Psoas muscle (tissue), 8 donors: ENCODE measurements around the gene MICU1. TPM values are rescaled to one million over a fixed set of nuclear protein-coding genes. Genes with fewer than 3 reads are reported as not detected.

Source experiments
- ATAC-seq, 4 donors: fragments of 200-7000 bp; cut with Tn5 transposase; one replicate each; pipeline ENCODE4 v1.9.1; 2020; ENCODE audit warnings: moderate library complexity in 3 of 4, mild to moderate bottlenecking in 2 of 4
- DNase-seq, 2 donors: peaks; one replicate each; pipeline ENCODE4 v3.0.0-alpha.2; 2020
- H3K27ac ChIP-seq: fragments of 200-600 bp; one replicate; pipeline ENCODE4 v1.8.0; 2022
- H3K27me3 ChIP-seq, 3 donors: fragments of 200-600 bp in 1 of 3; one replicate each; pipeline versions ENCODE4 v1.6.1 to v1.8.0; 2013 to 2022; ENCODE audit warnings: low read length in 2 of 3, mild to moderate bottlenecking in 2 of 3, moderate library complexity in 1 of 3; ENCODE audit not compliant: insufficient read depth in 3 of 3
- H3K36me3 ChIP-seq, 2 donors: fragments of 200-600 bp in 1 of 2; one replicate each; pipeline versions ENCODE4 v1.6.1 to v1.8.0; 2013 to 2022; ENCODE audit warnings: low read depth in 1 of 2, mild to moderate bottlenecking in 1 of 2, moderate library complexity in 1 of 2; ENCODE audit not compliant: insufficient read depth in 1 of 2
- H3K4me1 ChIP-seq: fragments of 200-600 bp; one replicate; pipeline ENCODE4 v1.8.0; 2022
- H3K4me3 ChIP-seq: fragments of 200-600 bp; one replicate; pipeline ENCODE4 v1.8.0; 2022; ENCODE audit warnings: mild to moderate bottlenecking
- H3K9me3 ChIP-seq: fragments of 200-600 bp; one replicate; pipeline ENCODE4 v1.8.0; 2022
- whole genome bisulfite sequencing, 3 donors: extraction: QIAGEN DNeasy Blood & Tissue Kit; methylation state at CpG; one replicate each; pipeline versions ENCODE4 v1.1.6 to v1.1.7; 2013; 5-methylcytosine and 5-hydroxymethylcytosine counted together
- intact Hi-C, 2 donors: fragments of 100-400 bp; cut with DNase I; formaldehyde crosslinking; loops; one replicate each; pipeline versions ENCODE4 v1.11.0 to v1.14.2; 2022
- polyA plus RNA-seq, 3 donors: library from polyadenylated mRNA; stranded (reverse); fragments of 200-250 nt; gene quantifications; one replicate each; pipeline ENCODE4 v1.2.3, GENCODE V29; 2013
- total RNA-seq, 4 donors: library from RNA; stranded (reverse); fragmentation: NEBNext Ultra II Directional in 2 of 4; extraction: Animal tissue kit (Norgen Biotek cat#: 25700) in 2 of 4; gene quantifications; one replicate each; pipeline versions ENCODE4 v1.2.1 to v1.2.4, GENCODE V29; 2021 to 2023
- TF ChIP-seq, protein P1 (sequence below): fragments of 200-600 bp; IDR thresholded peaks from one replicate; pipeline ENCODE4 v1.8.0; 2022; ENCODE audit warnings: antibody characterized with exemption
- donor health status: healthy with polysubstance abuse.
- donor health status: DM: no; HTN: no; CAD: no; lungs with moderate emphysema.
- donor health status: Bipolar disorder and iron deficiency.
- donor health status: healthy.
- donor health status: DM: yes; HTN: yes; CAD: no.
- donor health status: DM: no; HTN: no; CAD: no.
- donor health status: DM: no; HTN: no; CAD: no.
- donor health status: DM: yes; HTN: yes; CAD: no.

MICU1 gene
- total and polyA plus RNA-seq, 7 donors, result 31.0 to 57.8 (median 37.3) TPM

DNA sequence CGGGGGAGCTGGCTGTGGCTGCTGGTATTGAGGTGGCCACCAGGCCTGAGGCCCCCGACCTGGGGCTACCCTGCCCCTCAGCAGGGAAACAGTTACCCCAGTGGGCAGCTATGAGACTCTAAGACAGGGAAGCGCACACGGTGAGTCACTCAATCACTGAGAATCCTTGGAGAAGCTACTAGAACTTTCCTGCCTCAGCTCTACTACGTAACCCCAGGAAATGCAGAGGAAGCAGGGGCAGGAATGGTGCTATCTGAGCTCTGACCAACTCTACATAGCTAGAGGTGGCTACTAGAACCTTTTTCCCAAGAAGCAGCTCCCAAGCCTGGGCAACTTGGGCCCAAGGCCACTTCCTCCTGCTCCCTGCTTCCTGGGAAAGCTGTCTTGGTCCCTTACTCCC, 283.0 kb downstream of the MICU1 start:
- H3K9me3 ChIP-seq, result no peaks in the 10 kb centered on the region
- 89 to 95% (median 94%) methylated on average over 5 of the region's 5 CpGs for WGBS, 3 donors

DNA sequence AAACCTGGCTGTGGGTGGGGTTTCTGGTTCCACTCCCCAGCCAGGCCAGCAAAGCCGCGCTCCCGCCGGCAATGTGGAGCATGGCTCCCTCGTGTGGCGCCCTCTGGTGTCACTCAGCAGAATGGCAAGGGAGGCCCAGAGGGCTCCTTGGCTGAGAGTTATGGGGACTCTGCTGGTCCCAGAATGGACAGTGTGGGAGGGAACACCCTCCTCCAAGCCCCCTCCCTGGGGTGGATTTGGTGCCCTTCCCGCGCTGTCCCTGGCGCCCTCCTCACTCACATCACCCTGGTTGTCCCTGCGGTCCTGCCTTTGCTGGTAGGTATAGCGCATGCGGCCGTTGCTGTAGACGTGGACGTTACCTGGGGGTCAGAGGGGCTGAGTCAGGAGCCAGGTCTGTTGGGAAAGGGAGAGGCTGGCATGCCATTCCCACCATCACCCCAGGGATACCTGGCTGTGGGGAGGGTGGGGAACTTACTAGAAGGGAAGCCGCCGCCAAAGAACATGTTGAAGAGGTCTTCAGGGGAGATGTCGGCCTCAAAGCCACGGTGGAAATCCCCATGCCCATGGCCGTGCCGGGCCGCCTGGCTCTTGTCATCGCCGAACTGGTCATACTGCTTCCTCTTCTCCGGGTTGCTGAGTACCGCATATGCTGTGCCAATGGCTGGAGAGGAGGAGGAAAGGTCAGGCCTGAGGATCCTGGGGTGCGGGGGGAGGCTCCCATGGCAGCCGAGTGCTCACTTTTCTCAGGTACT, 285.2 kb downstream of the MICU1 start:
- DNase-seq, result peak; percentile 76 to 87
- TF ChIP-seq, protein P1, sequence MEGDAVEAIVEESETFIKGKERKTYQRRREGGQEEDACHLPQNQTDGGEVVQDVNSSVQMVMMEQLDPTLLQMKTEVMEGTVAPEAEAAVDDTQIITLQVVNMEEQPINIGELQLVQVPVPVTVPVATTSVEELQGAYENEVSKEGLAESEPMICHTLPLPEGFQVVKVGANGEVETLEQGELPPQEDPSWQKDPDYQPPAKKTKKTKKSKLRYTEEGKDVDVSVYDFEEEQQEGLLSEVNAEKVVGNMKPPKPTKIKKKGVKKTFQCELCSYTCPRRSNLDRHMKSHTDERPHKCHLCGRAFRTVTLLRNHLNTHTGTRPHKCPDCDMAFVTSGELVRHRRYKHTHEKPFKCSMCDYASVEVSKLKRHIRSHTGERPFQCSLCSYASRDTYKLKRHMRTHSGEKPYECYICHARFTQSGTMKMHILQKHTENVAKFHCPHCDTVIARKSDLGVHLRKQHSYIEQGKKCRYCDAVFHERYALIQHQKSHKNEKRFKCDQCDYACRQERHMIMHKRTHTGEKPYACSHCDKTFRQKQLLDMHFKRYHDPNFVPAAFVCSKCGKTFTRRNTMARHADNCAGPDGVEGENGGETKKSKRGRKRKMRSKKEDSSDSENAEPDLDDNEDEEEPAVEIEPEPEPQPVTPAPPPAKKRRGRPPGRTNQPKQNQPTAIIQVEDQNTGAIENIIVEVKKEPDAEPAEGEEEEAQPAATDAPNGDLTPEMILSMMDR, result peak; percentile 89
- no peak overlapping the region for H3K4me3 ChIP-seq
- H3K27me3 ChIP-seq, result no peaks in the 10 kb centered on the region
- intact Hi-C loops, result loop anchor here in 1 of 2 donors (10.0 kb wide), 1 partner anchor 1026 kb away; the partner anchor contains the start of gene SLC29A3
- peaks cover 24% of the 10 kb centered on the region for H3K4me1 ChIP-seq
- no peak overlapping the region for H3K27ac ChIP-seq
- peak; percentile 40 to 70 (median 51) for ATAC-seq
- H3K9me3 ChIP-seq, result no peaks in the 10 kb centered on the region
- 70 to 74% (median 71%) methylated on average over 26 to 28 of the region's 28 CpGs for WGBS, 3 donors
- H3K36me3 ChIP-seq, result peaks cover 0 to 80% of the 10 kb centered on the region in 2 donors

More for the DNA sequence above, 283.0 kb downstream of the MICU1 start:
- TF ChIP-seq, protein P1, result no peak
- no peak for DNase-seq
- no peak overlapping the region for H3K4me3 ChIP-seq
- ATAC-seq, result no peak
- peaks cover 0 to 75% of the 10 kb centered on the region in 2 donors for H3K36me3 ChIP-seq
- H3K4me1 ChIP-seq, result peaks cover 8% of the 10 kb centered on the region
- no peak overlapping the region for H3K27ac ChIP-seq
- no peaks in the 10 kb centered on the region for H3K27me3 ChIP-seq
- intact Hi-C loops, result loop anchor here in 1 of 2 donors (10.0 kb wide), 1 partner anchor 1028 kb away; the partner anchor contains the start of gene SLC29A3

DNA sequence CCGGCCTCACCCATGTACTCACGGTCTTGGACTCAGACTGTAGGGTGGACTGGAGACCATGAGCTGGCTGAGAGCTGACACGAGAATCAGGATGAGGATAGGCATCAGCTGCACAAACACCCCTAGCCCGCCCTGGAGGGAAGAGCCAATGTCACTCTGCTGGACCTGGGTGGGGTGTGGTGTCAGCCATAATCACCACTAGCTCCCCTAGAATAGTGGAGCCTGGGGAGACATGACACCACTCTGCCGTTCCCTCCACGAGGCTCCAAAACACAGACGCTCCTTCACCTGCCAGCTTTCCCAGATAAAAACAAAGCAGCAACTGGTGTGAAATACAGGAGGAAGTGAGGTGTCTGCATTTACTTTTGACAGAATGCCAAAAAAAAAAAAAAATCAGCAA, 287.7 kb downstream of the MICU1 start:
- H3K4me3 ChIP-seq, result no peak overlapping the region
- H3K27ac ChIP-seq, result no peak overlapping the region
- TF ChIP-seq, protein P1, result no peak
- DNase-seq (no peak), ATAC-seq (no peak)
- H3K27me3 ChIP-seq, result no peaks in the 10 kb centered on the region
- intact Hi-C loops, result loop anchor here (5.0 to 10.0 kb wide), 3 partner anchors 211 to 383 kb away; no protein-coding TSS in a partner anchor
- peaks cover 0 to 68% of the 10 kb centered on the region in 2 donors for H3K36me3 ChIP-seq
- no peaks in the 10 kb centered on the region for H3K9me3 ChIP-seq
- WGBS, 3 donors, result 79 to 90% (median 86%) methylated on average over 7 of the region's 7 CpGs
- H3K4me1 ChIP-seq, result peaks cover 49% of the 10 kb centered on the region

DNA sequence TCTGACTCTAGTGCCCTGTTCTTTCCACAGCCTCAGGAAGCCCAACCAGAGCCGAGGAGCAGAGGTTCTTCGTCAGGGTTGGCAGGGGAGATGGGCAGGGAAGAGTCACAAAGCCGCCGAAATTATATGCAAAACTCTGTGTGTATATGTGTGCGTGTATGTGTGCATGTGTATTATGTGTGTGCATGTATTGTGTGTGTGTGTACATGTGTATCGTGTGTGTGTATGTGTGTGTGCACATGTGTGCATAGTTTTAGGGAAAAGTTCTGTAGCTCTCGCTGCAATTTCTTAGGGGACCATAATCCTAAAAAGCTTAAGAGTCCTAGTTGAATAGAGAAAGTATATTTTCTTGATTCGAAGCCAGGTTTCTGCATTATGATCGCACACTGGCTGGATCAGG, 288.2 kb downstream of the MICU1 start:
- ATAC-seq, result no peak
- intact Hi-C loops, result loop anchor here (2.0 to 10.0 kb wide), 5 partner anchors 205 to 383 kb away; no protein-coding TSS in a partner anchor
- peaks cover 50% of the 10 kb centered on the region for H3K4me1 ChIP-seq
- TF ChIP-seq, protein P1, result no peak
- no peak overlapping the region for H3K4me3 ChIP-seq
- H3K27ac ChIP-seq, result no peak overlapping the region
- H3K9me3 ChIP-seq, result no peaks in the 10 kb centered on the region
- WGBS, 3 donors, result 82 to 86% (median 83%) methylated on average over 9 of the region's 9 CpGs
- H3K36me3 ChIP-seq, result peaks cover 0 to 63% of the 10 kb centered on the region in 2 donors
- no peak for DNase-seq
- H3K27me3 ChIP-seq, result no peaks in the 10 kb centered on the region
